ENCODE results near the gene PIGP. TPM values are rescaled to one million over a fixed set of nuclear protein-coding genes. Genes with fewer than 3 reads are reported as not detected.

PIGP gene
- total and polyA plus RNA-seq, 10 of the 15 experiments (the other 5 are each of a cell fraction or from before 2014, with no cell fraction given): 17.0 to 65.0 (median 29.5) TPM

GRCh38 chr21:37065561-37066177, 7.2 kb downstream of the PIGP start (continued):
- TF ChIP-seq ZBTB33 (IDR thresholded peaks at IDR 0.05): no peak
- no peak for TF ChIP-seq HDAC2 (IDR thresholded peaks at IDR 0.05)
- no peak for TF ChIP-seq HDAC6 (IDR thresholded peaks at IDR 0.05; ENCODE audit: unreplicated experiment)
- TF ChIP-seq RELA (IDR thresholded peaks at IDR 0.05; ENCODE audit: borderline replicate concordance, partially characterized antibody): no peak
- no peak for TF ChIP-seq DPF2 (IDR thresholded peaks at IDR 0.05)
- no peak for TF ChIP-seq ETV6 (conservative IDR thresholded peaks at IDR 0.05 in 1 of 2, IDR thresholded peaks at IDR 0.05 in 1 of 2; ENCODE audit: borderline replicate concordance in 1 of 2, low read depth in 1 of 2)
- no peak for TF ChIP-seq SMARCA5 (IDR thresholded peaks at IDR 0.05)
- no peak for TF ChIP-seq ZBTB11 (CRISPR knock-in tag; IDR thresholded peaks at IDR 0.05)
- no peak for TF ChIP-seq MTA3 (IDR thresholded peaks at IDR 0.05; ENCODE audit: borderline replicate concordance, low read length)
- no peak for TF ChIP-seq BCL3 (IDR thresholded peaks at IDR 0.05; ENCODE audit: borderline replicate concordance, insufficient read depth, low read depth, low read length, poor library complexity, severe bottlenecking)
- TF ChIP-seq SRF (IDR thresholded peaks at IDR 0.05; ENCODE audit: low read depth in 2 of 2, low read length in 2 of 2): no peak
- no peak for TF ChIP-seq ELK1 (IDR thresholded peaks at IDR 0.05; ENCODE audit: low read depth, low read length)
- no peak for TF ChIP-seq CBX5 (IDR thresholded peaks at IDR 0.05; ENCODE audit: low read depth)
